Gastroesophageal sphincter (tissue), 3 donors: ENCODE measurements around the gene ANXA5.

Experiments used
- CTCF ChIP-seq, 4 experiments: fragments of 200-600 bp in 2 of 4; fragments of 450-650 bp in 2 of 4; sonication (generic) in 1 of 4; IDR thresholded peaks; one replicate each; pipeline ENCODE4 v1.5.1; 2017 to 2019; ENCODE audit warnings: antibody characterized with exemption in 4 of 4, mild to moderate bottlenecking in 2 of 4, moderate library complexity in 2 of 4
- POLR2AphosphoS5 ChIP-seq: sonication (generic); formaldehyde crosslinking; IDR thresholded peaks from one replicate; pipeline ENCODE4 v1.6.1; 2017; ENCODE audit warnings: antibody characterized with exemption

- no peak for TF ChIP-seq POLR2AphosphoS5
- TF ChIP-seq CTCF (IDR thresholded peaks at IDR 0.05): no peak
Observed at GRCh38 chr4:121714548-121714947, 17.8 kb upstream of the ANXA5 start.
